Nephron (organoid): ENCODE measurements around the gene ZNF516.

ENCODE experiments used
- H3K27ac Mint-ChIP-seq, 3 experiments: 2 replicates each; pipeline ENCODE4 v1.8.0; 2020; ENCODE audit warnings: mixed read lengths in 3 of 3, mild to moderate bottlenecking in 2 of 3, moderate library complexity in 1 of 3
- H3K27me3 Mint-ChIP-seq: 2 replicates; pipeline ENCODE4 v1.8.0; 2021; ENCODE audit warnings: low read depth, mild to moderate bottlenecking, moderate library complexity, mixed read lengths
- H3K36me3 Mint-ChIP-seq: 2 replicates; pipeline ENCODE4 v1.8.0; 2020; ENCODE audit warnings: low read depth, mixed read lengths
- H3K4me1 Mint-ChIP-seq: 2 replicates; pipeline ENCODE4 v1.8.0; 2020; ENCODE audit warnings: mixed read lengths
- H3K4me3 Mint-ChIP-seq, 3 experiments: 2 replicates each; pipeline ENCODE4 v1.8.0; 2020; ENCODE audit warnings: mild to moderate bottlenecking in 3 of 3, mixed read lengths in 3 of 3, moderate library complexity in 2 of 3
- H3K9me3 Mint-ChIP-seq: 2 replicates; pipeline ENCODE4 v1.8.0; 2020; ENCODE audit warnings: mixed read lengths
- CTCF ChIP-seq, 3 experiments: fragments of 200-600 bp; sonication (generic); IDR thresholded peaks; one replicate each; pipeline ENCODE4 v1.5.0; 2021; ENCODE audit warnings: antibody characterized with exemption in 3 of 3; ENCODE audit not compliant: unreplicated experiment in 3 of 3

The ZNF516 gene

GRCh38 chr18:76524477-76524876 lies 29.4 kb upstream of the ZNF516 start:
- no peaks in the 10 kb centered on the region for H3K9me3 Mint-ChIP-seq
- no peaks in the 10 kb centered on the region for H3K36me3 Mint-ChIP-seq
- peak overlapping the region in 2 of 3 experiments; percentile 4 to 59 for H3K27ac Mint-ChIP-seq
- peak overlapping the region; percentile 68 to 84 (median 77) for H3K4me3 Mint-ChIP-seq
- peaks cover 3% of the 10 kb centered on the region for H3K27me3 Mint-ChIP-seq
- TF ChIP-seq CTCF (IDR thresholded peaks at IDR 0.05; ENCODE audit: unreplicated experiment in 3 of 3): no peak
- H3K4me1 Mint-ChIP-seq: peaks cover 57% of the 10 kb centered on the region

- peaks cover 58% of the 10 kb centered on the region for H3K4me1 Mint-ChIP-seq
- peak overlapping the region in 1 of 3 experiments; percentile 26 for H3K4me3 Mint-ChIP-seq
- H3K36me3 Mint-ChIP-seq: no peaks in the 10 kb centered on the region
- no peaks in the 10 kb centered on the region for H3K9me3 Mint-ChIP-seq
- no peak for TF ChIP-seq CTCF (IDR thresholded peaks at IDR 0.05; ENCODE audit: unreplicated experiment in 3 of 3)
- peak overlapping the region; percentile 71 to 91 (median 71) for H3K27ac Mint-ChIP-seq
- peaks cover 3% of the 10 kb centered on the region for H3K27me3 Mint-ChIP-seq
Observed at GRCh38 chr18:76522551-76522950, 27.5 kb upstream of the ZNF516 start.

GRCh38 chr18:76522122-76522503 lies 27.1 kb upstream of the ZNF516 start:
- H3K9me3 Mint-ChIP-seq: no peaks in the 10 kb centered on the region
- H3K27ac Mint-ChIP-seq: peak overlapping the region; percentile 71 to 91 (median 75)
- TF ChIP-seq CTCF (IDR thresholded peaks at IDR 0.05; ENCODE audit: unreplicated experiment in 3 of 3): no peak
- peaks cover 61% of the 10 kb centered on the region for H3K4me1 Mint-ChIP-seq
- no peaks in the 10 kb centered on the region for H3K36me3 Mint-ChIP-seq
- peak overlapping the region in 1 of 3 experiments; percentile 24 for H3K4me3 Mint-ChIP-seq
- H3K27me3 Mint-ChIP-seq: peaks cover 3% of the 10 kb centered on the region

- Mint-ChIP-seq H3K27ac (peak overlapping the region; percentile 71 to 91 (median 75)), H3K27me3 (no peaks in the 10 kb centered on the region), H3K9me3 (no peaks in the 10 kb centered on the region), H3K36me3 (no peaks in the 10 kb centered on the region), H3K4me3 (peak overlapping the region in 1 of 3 experiments; percentile 24), H3K4me1 (peaks cover 55% of the 10 kb centered on the region)
- no peak for TF ChIP-seq CTCF (IDR thresholded peaks at IDR 0.05; ENCODE audit: unreplicated experiment in 3 of 3)
Observed at GRCh38 chr18:76521417-76522121, 26.5 kb upstream of the ZNF516 start.

- peak overlapping the region; percentile 97 to 100 (median 98) for H3K27ac Mint-ChIP-seq
Observed at GRCh38 chr18:76518860-76519538, 24.0 kb upstream of the ZNF516 start.

More at GRCh38 chr18:76518860-76519538, 24.0 kb upstream of the ZNF516 start:
- no peak for TF ChIP-seq CTCF (IDR thresholded peaks at IDR 0.05; ENCODE audit: unreplicated experiment in 3 of 3)
- peak overlapping the region; percentile 80 to 85 (median 80) for H3K4me3 Mint-ChIP-seq
- no peaks in the 10 kb centered on the region for H3K27me3 Mint-ChIP-seq
- peaks cover 46% of the 10 kb centered on the region for H3K4me1 Mint-ChIP-seq
- no peaks in the 10 kb centered on the region for H3K36me3 Mint-ChIP-seq
- no peaks in the 10 kb centered on the region for H3K9me3 Mint-ChIP-seq
